H9 (cell line): Measurements from ENCODE around the gene CNNM4. TPM values are rescaled to one million over a fixed set of nuclear protein-coding genes. Genes with fewer than 3 reads are reported as not detected.

Source experiments
- DNase-seq: peaks from one replicate; pipeline ENCODE4 v3.0.0-alpha.2; 2017
- H2AFZ ChIP-seq: one replicate; pipeline ENCODE4 v1.6.1; 2013; ENCODE audit warnings: mild to moderate bottlenecking, low read length, control low read depth, moderate library complexity
- H2AK5ac ChIP-seq: 2 replicates; pipeline ENCODE4 v1.6.1; 2013; ENCODE audit warnings: low read length, control low read depth, mixed read lengths; ENCODE audit not compliant: insufficient read length
- H2BK120ac ChIP-seq: one replicate; pipeline ENCODE4 v1.6.1; 2013; ENCODE audit warnings: low read depth, mild to moderate bottlenecking, low read length, control low read depth, inconsistent platforms; ENCODE audit not compliant: poor library complexity, severe bottlenecking
- H2BK12ac ChIP-seq: 2 replicates; pipeline ENCODE4 v1.6.1; 2013; ENCODE audit warnings: low read length, control low read depth, mixed read lengths, low read depth; ENCODE audit not compliant: insufficient read length
- H2BK15ac ChIP-seq: 2 replicates; pipeline ENCODE4 v1.6.1; 2013; ENCODE audit warnings: low read depth, low read length, control low read depth
- H2BK20ac ChIP-seq: one replicate; pipeline ENCODE4 v1.6.1; 2013; ENCODE audit warnings: low read depth, mild to moderate bottlenecking, low read length, control low read depth, inconsistent platforms; ENCODE audit not compliant: poor library complexity, severe bottlenecking
- H2BK5ac ChIP-seq: 2 replicates; pipeline ENCODE4 v1.6.1; 2013; ENCODE audit warnings: low read length, control low read depth, mixed read lengths; ENCODE audit not compliant: insufficient read length
- H3K14ac ChIP-seq: 2 replicates; pipeline ENCODE4 v1.6.1; 2013; ENCODE audit warnings: low read length, control low read depth; ENCODE audit not compliant: insufficient read depth
- H3K18ac ChIP-seq: 2 replicates; pipeline ENCODE4 v1.6.1; 2013; ENCODE audit warnings: low read depth, mild to moderate bottlenecking, mixed read lengths, low read length, control low read depth; ENCODE audit not compliant: insufficient read length
- H3K23ac ChIP-seq: 2 replicates; pipeline ENCODE4 v1.6.1; 2013; ENCODE audit warnings: low read length, control low read depth, mixed read lengths, low read depth; ENCODE audit not compliant: insufficient read length
- H3K23me2 ChIP-seq: 2 replicates; pipeline ENCODE4 v1.6.1; 2013; ENCODE audit warnings: low read depth, mild to moderate bottlenecking, mixed read lengths, low read length, control low read depth; ENCODE audit not compliant: insufficient read length, poor library complexity, severe bottlenecking
- H3K27ac ChIP-seq: 2 replicates; pipeline ENCODE4 v1.5.1; 2013; ENCODE audit warnings: low read length, control low read depth, mixed read lengths, low read depth; ENCODE audit not compliant: insufficient read length
- H3K27me3 ChIP-seq: 2 replicates; pipeline ENCODE4 v1.6.1; 2013; ENCODE audit warnings: low read length, control low read depth, inconsistent platforms; ENCODE audit not compliant: insufficient read depth
- H3K4ac ChIP-seq: 2 replicates; pipeline ENCODE4 v1.6.1; 2013; ENCODE audit warnings: low read depth, mild to moderate bottlenecking, control low read depth, inconsistent platforms, low read length, moderate library complexity
- H3K4me1 ChIP-seq: 2 replicates; pipeline ENCODE4 v1.6.1; 2013; ENCODE audit warnings: low read length, control low read depth, inconsistent platforms; ENCODE audit not compliant: insufficient read depth
- H3K4me2 ChIP-seq: 2 replicates; pipeline ENCODE4 v1.6.1; 2013; ENCODE audit warnings: low read length, control low read depth, mixed read lengths; ENCODE audit not compliant: insufficient read length, insufficient read depth
- H3K56ac ChIP-seq: 2 replicates; pipeline ENCODE4 v1.6.1; 2013; ENCODE audit warnings: low read depth, mild to moderate bottlenecking, mixed read lengths, low read length, control low read depth; ENCODE audit not compliant: insufficient read length
- H3K79me1 ChIP-seq: 2 replicates; pipeline ENCODE4 v1.6.1; 2013; ENCODE audit warnings: low read depth, mild to moderate bottlenecking, moderate library complexity, low read length, control low read depth, inconsistent platforms; ENCODE audit not compliant: insufficient read depth, poor library complexity, severe bottlenecking
- H3K79me2 ChIP-seq: 2 replicates; pipeline ENCODE4 v1.6.1; 2013; ENCODE audit warnings: low read length, control low read depth, inconsistent platforms; ENCODE audit not compliant: insufficient read depth
- H3K9ac ChIP-seq: 2 replicates; pipeline ENCODE4 v1.6.1; 2013; ENCODE audit warnings: low read length, control low read depth, mixed read lengths; ENCODE audit not compliant: insufficient read length; ENCODE audit errors: extremely low read depth
- H3K9me3 ChIP-seq: one replicate; pipeline ENCODE4 v1.6.1; 2013; ENCODE audit warnings: low read depth, low read length, inconsistent platforms; ENCODE audit not compliant: control insufficient read depth
- H3T11ph ChIP-seq: one replicate; pipeline ENCODE4 v1.6.1; 2013; ENCODE audit warnings: mild to moderate bottlenecking, low read length, control low read depth, inconsistent platforms
- H4K20me1 ChIP-seq: one replicate; pipeline ENCODE4 v1.6.1; 2013; ENCODE audit not compliant: control insufficient read depth, insufficient read length, insufficient read depth
- H4K5ac ChIP-seq: 2 replicates; pipeline ENCODE4 v1.6.1; 2013; ENCODE audit warnings: low read depth, mild to moderate bottlenecking, mixed read lengths, low read length, control low read depth; ENCODE audit not compliant: insufficient read length
- H4K8ac ChIP-seq: replicated peaks from 2 replicates; pipeline ENCODE4 v1.6.1; 2013; ENCODE audit warnings: low read length, control low read depth, mixed read lengths, low read depth; ENCODE audit not compliant: insufficient read length
- H4K91ac ChIP-seq: 2 replicates; pipeline ENCODE4 v1.6.1; 2013; ENCODE audit warnings: low read depth, mild to moderate bottlenecking, moderate library complexity, mixed read lengths, low read length, control low read depth; ENCODE audit not compliant: insufficient read length
- H3K27ac Mint-ChIP-seq, 3 experiments: 2 replicates in 2 of 3; 3 replicates in 1 of 3; pipeline ENCODE4 v1.8.0; 2020 to 2021; ENCODE audit warnings: mixed read lengths in 3 of 3, mild to moderate bottlenecking in 1 of 3, moderate library complexity in 1 of 3
- H3K27me3 Mint-ChIP-seq: 2 replicates; pipeline ENCODE4 v1.8.0; 2021; ENCODE audit warnings: low read depth, mild to moderate bottlenecking, moderate library complexity, mixed read lengths
- H3K36me3 Mint-ChIP-seq, 3 experiments: 2 replicates in 2 of 3; 3 replicates in 1 of 3; pipeline ENCODE4 v1.8.0; 2020 to 2021; ENCODE audit warnings: low read depth in 3 of 3, mixed read lengths in 3 of 3; ENCODE audit not compliant: insufficient read depth in 1 of 3
- H3K4me1 Mint-ChIP-seq, 2 experiments: 2 replicates each; pipeline ENCODE4 v1.8.0; 2020; ENCODE audit warnings: mixed read lengths in 2 of 2
- H3K4me3 Mint-ChIP-seq, 2 experiments: 2 replicates in 1 of 2; 3 replicates in 1 of 2; pipeline ENCODE4 v1.8.0; 2020 to 2021; ENCODE audit warnings: mild to moderate bottlenecking in 2 of 2, mixed read lengths in 2 of 2, moderate library complexity in 1 of 2
- H3K9me3 Mint-ChIP-seq, 2 experiments: 2 replicates in 1 of 2; 3 replicates in 1 of 2; pipeline ENCODE4 v1.8.0; 2020; ENCODE audit warnings: mild to moderate bottlenecking in 2 of 2, mixed read lengths in 2 of 2, moderate library complexity in 1 of 2
- CTCF ChIP-seq: fragments of 200-600 bp; sonication (generic); conservative IDR thresholded peaks from 3 replicates; pipeline ENCODE4 v1.8.0; 2021; ENCODE audit warnings: antibody characterized with exemption, mild to moderate bottlenecking
- WGBS: extraction: QIAGEN DNeasy Blood & Tissue Kit; methylation state at CpG from one replicate; pipeline ENCODE4 v1.1.7; 2013; ENCODE audit warnings: missing lambda C conversion rate, low lambda C conversion rate, mixed read lengths; ENCODE audit not compliant: insufficient read length; ENCODE audit errors: extremely low coverage; 5-methylcytosine and 5-hydroxymethylcytosine counted together
- total RNA-seq: library from RNA; stranded (reverse); gene quantifications from 2 replicates; pipeline ENCODE4 v1.2.1, GENCODE V29; 2021

The CNNM4 gene
- total RNA-seq, 1 experiment from 2014 or later, result 8.5 TPM

GRCh38 chr2:96821113-96821675 lies 60.5 kb downstream of the CNNM4 start:
- Mint-ChIP-seq H3K27ac (peak overlapping the region; percentile 13 to 70 (median 29); a peak in 5 of 7 replicates), H3K36me3 (peaks cover 20 to 59% (median 54%) of the 10 kb centered on the region in 3 experiments), H3K4me3 (no peak overlapping the region), H3K27me3 (peaks cover 1% of the 10 kb centered on the region; the same call in 1 of the 2 replicates), H3K9me3 (no peaks in the 10 kb centered on the region; a peak in 1 of 5 replicates), H3K4me1 (peaks cover 39 to 44% of the 10 kb centered on the region in 2 experiments)
- H4K8ac ChIP-seq, result no peak overlapping the region
- no peak overlapping the region for H2AK5ac ChIP-seq
- no peak overlapping the region for H2BK15ac ChIP-seq
- no peak overlapping the region for H3K4me2 ChIP-seq
- no peak overlapping the region for H3K18ac ChIP-seq
- H4K20me1 ChIP-seq, result peaks cover 2% of the 10 kb centered on the region
- H3T11ph ChIP-seq, result no peak overlapping the region
- no peak overlapping the region for H3K14ac ChIP-seq
- H3K79me1 ChIP-seq, result peaks cover 6% of the 10 kb centered on the region
- no peak overlapping the region for H3K27ac ChIP-seq
- peaks cover 3% of the 10 kb centered on the region; the same call in 1 of the 2 replicates for H3K4me1 ChIP-seq
- no peak for TF ChIP-seq CTCF
- peaks cover 5% of the 10 kb centered on the region; the same call in 1 of the 2 replicates for H3K79me2 ChIP-seq
- H4K91ac ChIP-seq, result no peak overlapping the region
- H3K4ac ChIP-seq, result no peak overlapping the region
- H2BK12ac ChIP-seq, result no peak overlapping the region
- no peak overlapping the region for H3K9ac ChIP-seq
- H3K23ac ChIP-seq, result no peak overlapping the region
- no peak overlapping the region for H4K5ac ChIP-seq
- DNase-seq, result no peak
- H2BK120ac ChIP-seq, result no peak overlapping the region
- WGBS, result no CpG with 5 or more reads among the region's 11 CpGs
- H2BK5ac ChIP-seq, result no peak overlapping the region
- H2BK20ac ChIP-seq, result no peak overlapping the region
- no peaks in the 10 kb centered on the region for H3K9me3 ChIP-seq
- H3K23me2 ChIP-seq, result peaks cover 3% of the 10 kb centered on the region
- no peak overlapping the region for H2AFZ ChIP-seq
- H3K56ac ChIP-seq, result no peak overlapping the region
- H3K27me3 ChIP-seq, result no peaks in the 10 kb centered on the region
